GM19099 (cell line): ENCODE measurements around the gene LKAAEAR1.

ENCODE experiments used
- POLR2A ChIP-seq: IDR thresholded peaks from 3 replicates; pipeline ENCODE4 v1.6.1; 2011; ENCODE audit warnings: low read depth; ENCODE audit not compliant: insufficient read length; ENCODE audit errors: extremely low read depth

The LKAAEAR1 gene

DNA sequence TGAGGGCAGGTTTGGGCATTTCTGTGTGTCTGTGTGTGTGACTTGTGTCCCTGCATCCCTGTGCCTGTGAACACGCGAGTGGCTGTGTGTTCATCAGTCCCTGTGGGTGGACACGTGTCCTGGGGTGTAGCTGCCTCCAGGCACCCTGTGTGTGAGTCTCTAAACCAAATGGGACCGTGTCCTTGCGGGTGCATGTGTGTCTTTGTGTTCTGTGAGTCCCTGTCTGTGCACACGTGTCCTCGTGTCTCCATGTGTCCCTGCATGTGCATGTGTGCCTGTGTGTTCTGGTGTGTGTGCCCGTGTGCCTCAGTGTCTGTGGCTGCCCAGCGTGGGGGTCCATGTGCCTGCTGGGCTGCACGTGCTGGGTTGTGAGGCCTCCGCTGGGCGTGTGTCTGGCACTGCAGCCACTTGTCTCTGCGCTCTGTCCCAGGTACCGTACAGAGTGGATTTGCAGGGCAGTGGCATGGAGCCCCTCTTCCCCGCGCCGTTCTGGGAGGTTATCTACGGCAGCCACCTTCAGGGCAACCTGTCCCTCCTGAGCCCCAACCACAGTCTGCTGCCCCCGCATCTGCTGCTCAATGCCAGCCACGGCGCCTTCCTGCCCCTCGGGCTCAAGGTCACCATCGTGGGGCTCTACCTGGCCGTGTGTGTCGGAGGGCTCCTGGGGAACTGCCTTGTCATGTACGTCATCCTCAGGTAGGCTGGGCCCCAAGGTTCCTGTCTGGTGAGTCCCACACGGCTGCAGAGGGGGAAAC, 8.2 kb upstream of the LKAAEAR1 start:
- TF ChIP-seq POLR2A, result no peak

DNA sequence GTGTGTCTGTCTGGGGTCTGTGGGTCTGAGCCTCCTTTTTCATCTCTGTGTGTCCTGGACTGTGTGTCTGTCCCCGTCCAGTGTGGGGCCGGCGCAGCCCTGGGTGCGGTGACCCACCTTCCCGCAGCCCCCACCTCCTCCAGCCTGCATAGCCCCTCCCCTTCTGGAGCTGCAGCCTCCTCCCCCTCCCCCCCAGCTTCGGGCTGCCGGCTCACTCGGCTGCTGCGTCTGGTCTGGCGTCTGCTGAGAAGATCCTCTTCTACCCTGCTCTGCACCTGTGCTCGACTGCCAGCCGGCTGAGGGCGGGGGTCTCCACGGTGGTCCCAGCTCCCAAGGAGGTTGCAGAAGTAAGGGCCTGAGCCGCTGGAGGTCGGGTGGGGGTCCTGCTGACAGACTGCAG, 7.6 kb upstream of the LKAAEAR1 start:
- TF ChIP-seq POLR2A, result no peak

DNA sequence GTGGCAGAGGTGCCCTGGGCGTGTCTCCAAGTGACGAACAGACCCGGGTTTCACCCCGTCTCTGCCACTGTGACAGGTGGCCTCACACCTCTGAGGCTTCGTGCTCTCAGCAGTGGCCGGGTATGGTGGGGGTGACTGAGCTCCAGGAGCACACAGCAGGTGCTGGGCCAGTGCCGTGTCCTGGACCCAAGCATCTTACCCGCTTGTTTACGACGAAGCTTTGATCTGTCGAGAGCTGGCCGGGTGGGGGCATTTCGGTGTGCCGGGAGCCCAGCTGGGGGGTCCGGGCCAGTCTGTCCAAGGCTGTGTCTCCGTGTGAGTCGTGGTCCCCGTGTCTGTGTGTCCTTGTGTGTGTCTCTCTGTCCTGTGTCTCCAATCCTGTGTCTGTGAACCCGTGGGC, 7.1 kb upstream of the LKAAEAR1 start:
- no peak for TF ChIP-seq POLR2A

DNA sequence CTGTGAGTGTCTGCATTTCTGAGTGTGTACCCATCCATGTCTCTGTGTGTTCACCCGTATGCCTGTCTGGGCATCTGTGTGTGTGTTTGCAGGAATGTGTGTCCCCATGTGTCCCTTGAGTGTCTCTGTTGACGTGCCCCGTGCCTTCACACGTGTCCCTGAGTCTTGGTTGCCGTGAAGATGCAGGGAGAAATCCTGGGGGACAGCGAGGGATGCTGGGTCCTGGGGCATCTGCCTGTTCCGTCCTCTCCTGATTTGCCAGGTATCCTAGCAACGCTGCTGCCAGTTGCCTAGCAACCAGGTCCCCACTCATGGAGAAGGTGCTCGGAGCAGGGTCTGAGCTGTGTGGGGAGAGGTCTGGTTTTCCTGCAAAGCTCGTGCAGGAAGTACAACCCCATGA, 6.0 kb upstream of the LKAAEAR1 start:
- no peak for TF ChIP-seq POLR2A

DNA sequence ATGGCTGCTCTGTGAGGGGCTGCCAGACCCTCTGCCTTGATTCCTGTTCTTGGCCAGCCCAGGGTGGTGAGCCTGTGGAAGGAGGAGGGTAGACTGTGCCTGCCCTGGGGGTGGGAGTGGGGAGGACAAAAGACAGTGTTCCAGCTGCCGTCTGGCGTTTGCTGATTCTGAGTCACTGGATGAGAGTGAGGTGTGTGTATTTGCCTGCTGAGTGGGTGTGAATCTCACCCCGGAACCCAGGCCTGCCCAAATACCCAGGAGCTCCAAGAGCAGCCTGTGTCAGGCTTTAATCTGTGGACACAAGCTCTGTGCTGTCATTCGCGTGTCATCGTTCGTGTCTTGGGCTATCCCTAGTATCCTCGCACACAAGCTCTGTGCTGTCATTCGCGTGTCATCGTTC, 2.6 kb upstream of the LKAAEAR1 start:
- TF ChIP-seq POLR2A, result no peak

DNA sequence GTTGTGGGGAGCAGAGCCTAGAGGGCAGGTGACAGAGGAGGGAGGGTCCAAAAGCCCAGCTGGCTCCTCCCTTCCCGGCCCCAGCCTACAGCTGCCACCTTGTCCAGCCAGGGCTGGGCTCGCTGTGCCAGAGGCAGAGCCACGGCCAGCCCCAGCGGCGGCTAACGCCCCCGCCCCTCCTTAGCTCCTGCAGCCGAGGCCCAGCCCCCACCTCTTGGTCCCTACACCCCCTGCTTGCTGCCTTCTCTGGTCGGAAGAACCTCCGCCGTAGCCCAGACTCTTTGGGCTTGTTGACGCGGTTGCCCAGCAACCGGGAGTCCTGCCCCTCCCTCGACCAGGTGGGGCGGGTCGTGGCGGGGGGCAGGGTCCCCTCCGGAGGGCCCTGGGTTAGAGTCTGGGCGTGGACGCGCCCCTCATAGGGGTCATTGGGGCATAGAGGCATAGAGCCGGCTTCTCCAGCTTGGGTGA, 521 bp upstream of the LKAAEAR1 start:
- TF ChIP-seq POLR2A, result no peak

DNA sequence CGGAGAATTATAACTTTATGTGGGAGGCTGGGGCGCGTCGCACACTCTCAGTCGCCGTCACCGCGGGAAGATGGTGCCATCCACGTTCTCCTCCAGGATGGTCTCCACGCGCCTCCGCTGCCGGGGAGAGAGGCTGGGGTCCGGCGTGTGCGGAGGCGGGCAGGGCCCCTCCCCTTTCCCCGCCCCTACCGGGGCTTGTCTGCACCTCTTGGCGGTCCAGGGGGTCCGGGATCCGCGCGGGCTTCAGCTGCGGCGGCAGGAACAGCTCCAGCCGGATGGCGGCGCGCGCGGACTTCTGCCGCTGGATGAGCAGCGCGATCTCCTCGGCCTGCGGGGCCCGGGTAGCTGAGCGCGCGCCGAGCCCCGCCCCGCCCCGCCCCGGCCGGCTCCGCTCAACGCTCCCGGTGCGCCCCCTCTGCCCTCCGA, 807 bp downstream of the LKAAEAR1 start:
- no peak for TF ChIP-seq POLR2A

DNA sequence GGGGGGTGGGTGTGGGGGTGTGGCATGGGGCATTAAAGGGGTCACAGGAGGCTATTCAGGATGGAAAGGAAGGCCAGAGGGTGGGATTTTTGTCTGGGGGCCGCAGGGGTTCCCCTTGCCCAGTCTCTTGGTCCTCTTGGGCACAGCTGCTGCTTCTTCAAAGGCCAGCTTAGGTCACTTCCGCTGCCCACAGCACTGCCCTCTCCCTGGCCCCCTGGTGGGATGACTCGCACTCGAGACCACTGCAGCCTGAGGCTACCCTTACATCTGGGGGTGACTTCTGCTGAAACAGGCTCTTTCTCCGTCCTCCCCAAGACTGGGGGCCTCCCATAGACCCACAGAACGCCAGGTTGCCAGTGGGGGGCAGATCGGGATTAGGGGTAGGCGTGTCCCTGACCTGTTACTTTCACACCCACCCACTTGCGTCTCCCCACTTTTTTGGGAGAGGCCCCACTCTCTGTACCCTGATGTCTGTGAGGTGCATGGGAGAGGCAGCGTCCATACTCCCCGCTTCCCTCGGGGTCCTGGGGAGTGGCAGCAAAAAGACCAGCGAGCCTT, 1.3 kb downstream of the LKAAEAR1 start:
- TF ChIP-seq POLR2A, result no peak

DNA sequence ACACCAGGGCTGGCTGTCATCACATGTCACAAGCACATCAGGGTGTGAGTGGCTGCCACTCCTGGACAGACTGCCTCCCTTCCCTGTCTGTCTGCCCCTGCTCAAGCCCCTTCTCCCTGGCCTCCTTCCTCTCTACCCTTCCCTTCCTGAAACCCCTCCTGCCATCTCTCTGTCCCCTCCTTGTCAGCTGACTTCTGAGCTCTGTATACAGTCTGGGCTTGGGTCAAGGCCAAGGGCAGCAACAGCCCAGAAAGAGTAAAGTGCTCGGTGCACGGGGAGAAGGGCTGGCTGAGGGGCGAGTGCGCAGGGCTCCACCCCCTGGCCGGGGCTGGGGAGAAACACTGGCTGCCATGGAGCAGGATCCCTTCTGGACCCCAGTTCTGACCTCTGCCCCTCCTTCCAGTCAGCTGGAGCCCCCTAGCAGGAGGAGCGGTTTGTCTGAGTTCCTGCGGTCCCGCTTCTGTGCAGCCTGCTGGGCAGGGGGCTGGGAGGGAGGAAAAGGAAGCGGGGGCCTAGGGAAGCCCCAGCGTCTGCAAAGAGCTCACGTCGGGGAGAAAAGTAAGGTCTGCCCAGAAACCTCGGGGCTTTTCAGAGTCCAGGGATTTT, 2.0 kb downstream of the LKAAEAR1 start:
- TF ChIP-seq POLR2A, result no peak

DNA sequence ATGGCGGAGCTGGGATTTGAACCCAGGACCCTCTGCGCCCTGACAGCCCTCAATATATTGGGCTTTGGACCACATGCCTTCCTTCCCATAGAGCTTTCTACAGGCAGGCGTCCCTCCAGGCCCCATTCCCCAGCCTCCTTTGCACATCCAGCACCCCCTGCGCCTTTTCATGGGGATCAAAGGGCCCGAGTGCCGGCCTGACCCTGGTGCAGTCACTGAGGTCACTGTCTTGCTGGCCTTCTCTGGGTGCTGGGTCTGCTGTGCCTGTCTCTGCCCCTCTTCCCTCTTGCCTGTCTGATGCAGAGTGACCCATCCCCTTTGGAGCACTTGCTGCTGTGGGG, 2.6 kb downstream of the LKAAEAR1 start:
- TF ChIP-seq POLR2A, result no peak

DNA sequence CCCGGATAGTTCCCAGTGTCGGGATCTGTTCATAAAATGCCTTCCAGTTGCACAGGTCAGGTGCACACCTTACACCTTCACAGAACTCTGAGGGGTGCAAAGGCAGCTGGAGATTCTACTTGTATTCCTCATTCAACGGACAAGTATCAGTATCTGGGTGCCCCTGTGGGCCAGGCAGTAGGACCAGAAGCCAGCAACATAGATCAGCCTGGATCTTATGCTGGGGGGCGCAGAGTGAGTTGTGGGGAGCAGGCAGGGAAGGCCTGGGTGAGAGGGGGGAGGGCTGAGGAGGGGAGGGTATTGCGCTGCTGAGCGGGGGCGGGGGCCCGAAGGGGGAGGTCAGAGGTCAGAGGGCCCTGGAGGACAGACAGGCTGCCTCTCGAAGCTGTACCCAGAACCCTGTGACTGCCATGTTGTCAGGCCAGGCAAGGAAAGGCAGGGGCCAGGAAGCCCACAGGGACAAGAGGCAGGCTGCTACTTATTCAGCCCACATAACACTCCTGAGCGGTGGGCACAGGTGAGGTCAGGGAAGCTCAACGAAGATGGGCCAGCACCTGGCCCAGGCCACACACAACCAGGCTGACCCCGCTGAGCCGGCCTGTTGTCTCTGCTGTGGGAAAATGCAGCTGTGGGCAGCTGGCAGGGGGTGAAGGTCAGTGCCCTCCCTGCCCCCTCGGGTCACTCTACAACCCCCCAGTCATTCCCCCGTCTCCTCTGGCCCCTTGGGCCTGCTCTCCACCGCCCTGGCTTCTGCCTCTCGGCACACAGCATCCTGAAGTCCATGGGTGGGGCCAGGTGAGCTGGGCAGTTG, 3.2 kb downstream of the LKAAEAR1 start:
- TF ChIP-seq POLR2A, result no peak

DNA sequence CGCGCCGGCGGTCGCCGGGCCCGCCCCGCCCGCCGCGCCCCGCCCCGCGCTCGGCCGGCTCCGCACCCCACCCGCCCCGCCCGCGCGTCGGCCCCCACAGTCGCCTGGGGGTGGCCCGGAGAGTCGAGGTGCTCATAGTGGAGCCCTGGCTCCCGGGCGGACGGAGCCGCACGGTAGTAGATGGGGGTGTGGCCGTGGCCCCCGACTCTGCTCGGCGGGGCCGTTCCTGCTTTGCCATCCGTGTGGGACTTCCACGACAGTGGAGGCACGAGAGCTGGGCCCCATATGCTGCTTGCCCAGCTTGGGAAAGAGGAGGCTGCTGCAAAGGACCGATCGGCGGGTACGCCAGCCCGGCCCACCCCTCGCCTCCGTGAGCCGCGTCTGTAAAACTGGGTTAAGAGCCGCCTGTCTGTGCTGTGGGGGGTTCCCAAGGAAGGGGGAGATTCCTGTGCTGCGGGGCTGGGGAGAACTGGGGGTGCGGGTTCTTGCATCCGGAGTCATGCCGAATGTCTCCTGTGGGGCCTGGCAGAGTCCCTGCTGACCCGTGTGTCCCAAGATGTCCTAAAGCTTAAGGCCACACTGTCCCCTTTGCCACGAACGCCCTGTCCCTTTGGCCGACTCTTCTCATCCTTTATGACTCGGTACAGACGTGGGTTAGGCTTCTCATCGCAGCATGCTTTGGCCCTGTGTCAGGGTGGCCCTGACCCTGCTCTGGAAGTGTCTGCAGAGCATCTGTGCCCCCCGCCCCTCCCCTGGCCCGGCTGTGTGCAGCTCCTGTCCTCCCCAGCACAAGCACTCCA, 4.0 kb downstream of the LKAAEAR1 start, which contains the start of gene OPRL1:
Gene OPRL1 (plus strand): TSS at position 70 of the 800 bp plus-strand sequence. CDS start 12,639 bp downstream, outside the sequence.
- peak; percentile 5 for TF ChIP-seq POLR2A

DNA sequence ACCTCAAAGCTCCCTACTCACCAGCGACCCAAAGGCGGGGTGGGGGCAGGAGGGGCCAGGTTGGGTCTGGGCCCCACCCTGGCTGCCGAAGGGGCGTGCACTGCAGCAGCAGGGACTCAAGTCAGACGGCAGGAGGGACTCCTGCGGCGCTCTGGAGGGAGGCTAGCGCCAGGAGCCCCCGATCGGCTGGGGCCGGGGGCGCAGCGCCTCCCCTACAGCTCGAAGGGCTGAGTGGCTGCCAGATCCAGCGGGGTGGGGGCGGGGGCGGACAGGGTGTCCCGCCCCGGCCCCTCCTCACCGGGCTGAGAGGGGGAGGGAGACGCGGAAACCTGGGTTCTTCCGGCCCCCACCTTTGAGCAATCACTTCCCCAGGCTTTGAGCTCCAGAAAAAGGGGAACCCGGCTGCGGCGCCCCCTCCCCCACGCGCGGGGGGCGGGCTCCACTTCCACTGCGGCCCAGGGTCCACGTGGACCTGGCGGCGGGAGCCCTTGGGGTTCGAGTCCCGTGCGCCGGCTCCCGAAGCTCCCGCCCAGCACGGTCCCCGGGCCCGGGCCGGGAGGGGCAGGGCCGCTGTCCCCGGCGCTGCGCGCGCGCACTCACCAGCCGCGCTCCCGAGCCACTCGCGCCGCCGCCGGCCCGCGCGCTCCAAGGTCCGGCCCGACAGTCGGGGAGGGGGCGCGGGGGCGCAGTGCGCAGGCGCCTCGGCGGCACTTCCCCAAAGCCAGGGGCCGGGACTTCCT, 4.8 kb downstream of the LKAAEAR1 start, which contains the start of gene RGS19:
Gene RGS19 (minus strand): TSS at position 246 of the 740 bp plus-strand sequence. CDS start 2,632 bp downstream, outside the sequence.
- peak; percentile 58 for TF ChIP-seq POLR2A

DNA sequence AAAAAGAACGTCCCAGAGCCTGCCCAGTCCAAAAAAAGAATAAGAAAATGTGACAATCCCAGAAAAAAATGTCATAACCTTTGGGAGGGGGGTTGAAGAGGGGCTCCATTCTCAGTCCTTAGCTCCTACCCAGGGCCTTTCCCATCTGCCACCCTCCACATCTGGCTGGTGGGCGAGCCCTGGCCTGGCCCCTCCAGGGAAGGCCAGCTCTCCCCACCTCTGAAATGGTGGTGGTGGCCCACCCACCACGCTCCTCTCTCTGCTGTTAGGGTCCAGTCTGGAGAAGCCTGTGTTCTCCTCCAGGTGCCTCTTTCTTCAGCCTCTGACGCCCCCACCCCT, 5.3 kb downstream of the LKAAEAR1 start:
- no peak for TF ChIP-seq POLR2A

DNA sequence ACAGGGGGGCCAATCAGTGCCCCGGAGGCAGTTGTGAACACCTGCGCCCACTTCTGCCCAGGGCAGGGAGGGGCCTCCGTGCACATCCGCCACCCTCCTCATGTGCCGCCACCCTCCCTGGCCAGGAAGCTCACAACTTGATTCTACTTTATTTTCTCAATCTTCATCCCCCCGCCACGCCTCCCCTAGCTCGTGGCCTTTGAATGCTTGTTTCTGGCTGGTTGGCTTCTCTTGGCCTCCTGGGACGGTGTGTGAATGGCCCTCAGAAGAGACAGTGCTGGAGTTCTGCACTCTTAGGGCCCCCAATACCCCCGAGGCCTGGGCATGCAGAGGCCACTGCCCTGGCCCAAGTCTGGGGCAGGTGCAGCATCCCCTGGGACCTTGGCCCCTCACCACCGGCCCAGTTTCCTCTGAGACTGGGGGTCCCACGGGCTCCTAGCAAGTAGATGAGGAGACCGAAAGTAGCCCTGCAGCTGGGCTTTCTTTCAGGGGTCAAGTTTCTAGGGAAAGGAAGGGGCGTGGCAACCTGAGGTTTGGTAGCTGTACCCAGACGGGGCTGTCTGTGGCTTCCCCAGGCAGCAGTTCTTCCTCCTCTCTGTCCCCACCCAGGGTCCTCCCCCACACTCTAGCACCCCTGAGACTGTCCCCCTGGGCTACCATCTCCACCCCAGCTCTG, 6.2 kb downstream of the LKAAEAR1 start:
- TF ChIP-seq POLR2A, result peak; percentile 22
